Measurements from ENCODE around the gene DKKL1.

The DKKL1 gene

DNA sequence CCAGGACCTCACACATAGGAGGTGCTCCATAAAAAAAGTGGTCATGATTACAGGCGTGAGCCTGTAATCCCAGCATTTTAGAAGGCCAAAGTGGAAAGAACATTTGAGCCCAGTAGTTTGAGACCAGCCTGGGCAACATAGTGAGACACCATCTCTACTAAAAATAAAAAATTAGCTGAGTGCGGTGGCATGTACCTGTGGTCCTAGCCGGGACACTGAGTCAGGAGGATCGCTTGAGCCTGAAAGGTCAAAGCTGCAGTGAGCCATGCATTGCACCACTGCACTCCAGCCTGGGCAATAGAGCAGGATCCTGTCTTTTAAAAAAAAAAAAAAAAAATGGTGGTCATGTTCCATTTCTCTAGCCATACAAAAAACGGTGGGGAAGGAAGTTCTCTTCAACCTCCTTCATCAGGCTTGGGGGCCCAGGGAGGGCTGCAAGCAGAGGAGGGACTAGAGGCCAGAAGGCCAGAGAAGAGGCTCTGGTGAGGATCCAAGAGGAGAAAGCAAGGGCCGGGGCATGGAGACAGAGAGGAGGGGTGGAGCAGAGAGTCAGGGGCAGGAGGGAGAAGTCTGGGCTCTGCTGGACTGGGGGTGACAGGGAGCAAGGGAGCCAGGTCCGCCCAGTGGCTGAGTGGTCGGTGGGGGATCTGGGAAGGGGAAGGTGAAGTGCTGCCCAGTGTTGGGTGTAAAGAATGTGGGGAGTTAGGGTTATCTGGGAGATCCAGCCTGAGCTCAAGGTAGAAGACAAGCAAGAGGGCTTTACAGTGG, 33.2 kb downstream of the DKKL1 start:
- no peak for DNase-seq (ENCODE audit: low spot score)

DNA sequence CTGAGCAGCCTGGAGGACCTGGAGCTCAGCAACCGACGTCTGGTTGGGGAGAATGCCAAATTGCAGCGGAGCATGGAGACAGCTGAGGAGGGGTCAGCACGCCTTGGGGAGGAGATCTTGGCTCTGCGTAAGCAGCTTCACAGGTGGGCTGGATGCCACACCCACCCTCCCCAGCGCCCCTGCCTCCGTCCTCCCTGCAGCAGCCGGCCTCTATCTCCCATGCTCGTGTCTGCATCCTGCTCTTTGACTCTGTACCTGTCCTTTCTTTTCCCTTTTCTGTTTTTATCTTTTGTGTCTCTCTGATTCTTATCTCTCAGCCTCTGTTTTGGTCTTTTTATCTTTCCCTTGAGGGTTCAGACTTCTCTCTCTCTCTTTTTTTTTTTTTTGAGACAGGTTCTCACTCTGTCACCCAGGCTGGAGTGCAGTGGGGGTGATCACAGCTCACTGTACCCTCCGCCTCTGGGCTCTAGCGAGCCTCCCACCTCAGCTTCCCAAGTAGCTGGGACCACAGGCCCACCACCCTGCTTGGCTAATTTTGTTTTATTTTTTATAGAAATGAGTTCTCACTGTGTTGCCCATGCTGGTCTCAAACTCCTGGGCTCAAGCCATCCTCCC, 34.4 kb downstream of the DKKL1 start:
- no peak for DNase-seq (ENCODE audit: low spot score)

DNA sequence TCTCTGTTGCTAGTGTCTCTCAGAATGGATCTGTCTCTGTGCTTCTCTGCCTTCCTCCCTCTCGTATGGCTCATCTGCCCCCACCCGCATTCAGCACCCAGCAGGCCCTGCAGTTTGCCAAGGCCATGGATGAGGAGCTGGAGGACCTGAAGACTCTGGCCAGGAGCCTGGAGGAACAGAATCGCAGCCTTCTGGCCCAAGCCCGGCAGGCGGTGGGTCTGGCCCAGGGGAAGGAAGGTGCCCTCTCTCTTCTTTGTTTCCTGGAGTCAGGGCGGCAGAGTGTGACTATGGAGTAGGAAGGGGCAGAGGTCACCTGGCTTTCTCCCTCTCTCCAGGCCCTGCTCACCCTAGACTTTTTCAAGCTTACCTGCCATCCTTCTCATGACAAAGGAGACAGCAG, 35.3 kb downstream of the DKKL1 start:
- no peak for DNase-seq (ENCODE audit: low spot score)

GRCh38 chr19:49400029-49400428, 36.4 kb downstream of the DKKL1 start:
- no peak for DNase-seq (ENCODE audit: low spot score)

- DNase-seq (ENCODE audit: low spot score), result no peak
Measured at GRCh38 chr19:49403404-49404187, 39.9 kb downstream of the DKKL1 start.

- no peak for DNase-seq (ENCODE audit: low spot score)
Measured at GRCh38 chr19:49407079-49407478, 43.4 kb downstream of the DKKL1 start.

- no peak for DNase-seq (ENCODE audit: low spot score)
Measured at GRCh38 chr19:49407482-49408015, 43.9 kb downstream of the DKKL1 start.

DNA sequence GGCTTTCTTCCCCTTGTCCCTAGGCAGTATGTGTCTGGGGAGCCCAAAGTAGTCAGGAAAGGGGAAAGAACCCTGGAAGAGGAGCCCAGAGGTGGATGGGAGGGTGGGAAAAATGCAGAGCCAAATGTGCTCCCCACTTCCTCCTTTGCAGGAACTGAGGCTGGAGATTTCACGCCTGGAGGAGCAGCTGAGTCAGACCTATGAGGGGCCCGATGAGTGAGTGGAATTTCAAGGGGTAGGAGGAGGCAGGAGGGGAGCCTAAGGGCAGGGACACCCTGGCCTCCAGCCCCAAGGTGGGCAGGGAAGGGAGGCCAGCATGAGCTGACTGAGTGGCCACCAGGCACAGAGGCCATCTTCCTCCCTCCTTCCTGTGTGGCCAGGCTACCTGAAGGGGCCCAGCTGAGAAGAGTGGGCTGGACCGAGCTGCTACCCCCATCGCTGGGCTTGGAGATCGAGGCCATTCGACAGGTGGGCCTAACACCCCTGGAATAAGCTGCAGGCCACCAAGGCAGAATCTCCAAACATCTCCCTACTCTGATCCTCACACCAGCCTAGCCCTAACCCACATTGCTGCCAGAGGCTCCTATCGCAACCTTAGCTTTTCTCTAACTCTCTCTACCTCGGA, 45.3 kb downstream of the DKKL1 start:
- DNase-seq (ENCODE audit: low spot score), result no peak

DNA sequence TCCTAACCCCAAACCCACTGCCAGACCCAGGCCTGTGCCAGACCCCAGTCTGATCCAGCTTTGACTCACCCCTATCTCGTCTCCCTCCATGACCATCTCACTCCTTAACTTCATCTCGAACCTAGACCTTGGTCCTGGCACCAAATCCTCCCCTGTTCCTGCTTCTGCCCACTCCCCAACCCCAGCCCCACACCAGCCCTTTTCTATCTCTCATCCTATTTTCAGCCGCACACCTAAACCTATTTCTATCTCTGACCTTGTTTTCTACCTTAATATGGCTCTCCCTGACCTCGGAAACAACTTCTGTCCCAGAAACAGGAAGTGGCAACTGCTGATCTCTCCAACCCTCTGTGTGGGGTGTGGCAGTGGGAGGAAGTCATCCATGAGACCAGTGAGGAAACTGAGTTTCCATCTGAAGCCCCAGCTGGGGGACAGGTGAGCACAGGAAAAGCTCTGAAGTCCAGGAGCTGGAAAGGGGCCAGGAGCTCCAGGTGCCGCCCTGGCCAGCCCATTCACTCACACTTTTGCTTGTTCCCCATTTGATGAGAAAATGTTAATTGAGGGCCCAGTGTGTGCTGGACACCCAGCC, 45.9 kb downstream of the DKKL1 start:
- DNase-seq (ENCODE audit: low spot score), result no peak

GRCh38 chr19:49411681-49412326, 48.1 kb downstream of the DKKL1 start:
- DNase-seq (ENCODE audit: low spot score), result no peak

DNA sequence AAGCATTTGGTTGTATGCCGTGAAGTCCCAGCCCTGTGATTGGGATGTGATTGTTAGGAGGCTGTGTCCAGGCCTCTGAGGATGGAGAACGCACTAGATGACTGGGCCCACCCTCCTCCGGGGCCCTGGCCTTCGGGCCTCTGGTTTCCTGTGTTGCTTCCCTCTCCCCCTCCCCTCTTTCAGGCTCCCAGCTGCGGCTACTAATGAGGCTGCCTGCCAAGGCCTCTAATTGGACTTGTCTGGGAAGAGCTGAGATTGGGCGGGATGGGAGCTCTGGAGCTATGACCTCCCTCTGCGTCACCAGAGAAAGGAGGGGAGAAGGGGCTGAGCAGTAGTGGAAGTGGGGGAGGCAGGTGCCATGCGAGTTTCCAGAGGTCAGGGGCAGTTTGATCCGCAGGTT, 49.7 kb downstream of the DKKL1 start:
- no peak for DNase-seq (ENCODE audit: low spot score)

DNA sequence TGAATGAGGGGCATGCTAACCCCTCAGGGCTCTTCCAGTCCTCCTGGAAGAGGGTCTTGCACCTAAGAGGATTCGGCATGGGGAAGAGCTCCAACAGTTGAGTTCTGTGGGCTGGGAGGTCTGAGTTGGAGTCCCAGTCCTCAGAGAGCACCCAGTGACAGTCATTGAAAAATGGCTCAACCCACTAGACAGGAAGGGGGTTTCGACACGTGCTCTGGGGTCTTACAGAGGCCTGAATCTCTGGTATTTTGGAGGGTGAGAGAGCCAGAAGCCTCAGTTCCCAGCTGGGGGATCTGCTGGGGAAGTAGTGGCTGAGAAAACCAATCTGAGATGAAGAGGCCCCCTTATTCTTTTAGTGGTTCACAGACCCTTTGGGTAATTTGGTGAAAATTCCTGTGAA, 50.6 kb downstream of the DKKL1 start:
- no peak for DNase-seq (ENCODE audit: low spot score)

GRCh38 chr19:49415102-49415809, 51.6 kb downstream of the DKKL1 start:
- DNase-seq (ENCODE audit: low spot score), result no peak

- DNase-seq (ENCODE audit: low spot score), result no peak
Measured at GRCh38 chr19:49415810-49416200, 52.1 kb downstream of the DKKL1 start.

- no peak for DNase-seq (ENCODE audit: low spot score)
Measured at GRCh38 chr19:49417088-49417487, 53.4 kb downstream of the DKKL1 start.

- no peak for DNase-seq (ENCODE audit: low spot score)
Measured at GRCh38 chr19:49418511-49418910, 54.8 kb downstream of the DKKL1 start.

- no peak for DNase-seq (ENCODE audit: low spot score)
Measured at GRCh38 chr19:49419173-49419572, 55.5 kb downstream of the DKKL1 start.

GRCh38 chr19:49420227-49420626, 56.5 kb downstream of the DKKL1 start:
- no peak for DNase-seq (ENCODE audit: low spot score)

- DNase-seq (ENCODE audit: low spot score), result peak; percentile 91
Measured at GRCh38 chr19:49421039-49421877, 57.6 kb downstream of the DKKL1 start.

GRCh38 chr19:49421878-49422202, 58.2 kb downstream of the DKKL1 start:
- no peak for DNase-seq (ENCODE audit: low spot score)

Data from AG20443 (cell line).